Esophagus squamous epithelium (tissue), 5 donors: Measurements from ENCODE around the gene IL1RN. TPM values are rescaled to one million over a fixed set of nuclear protein-coding genes. Genes with fewer than 3 reads are reported as not detected.

Experiments used
- DNase-seq: peaks from one replicate; lab custom pipeline; 2025; lab: John Stamatoyannopoulos, UW
- H3K27ac ChIP-seq, 4 donors: fragments of 200-600 bp; sonication (generic); one replicate each; pipeline ENCODE4 v1.5.1; 2016 to 2019; ENCODE audit warnings: mild to moderate bottlenecking in 1 of 4
- H3K27me3 ChIP-seq, 4 donors: fragments of 200-600 bp; sonication (generic); 1 replicate in 3 of 4; 2 replicates in 1 of 4; pipeline versions ENCODE4 v1.5.1 to v1.6.0; 2017 to 2021; ENCODE audit warnings: antibody characterized with exemption in 1 of 4
- H3K36me3 ChIP-seq, 3 donors: fragments of 200-600 bp; sonication (generic); one replicate each; pipeline ENCODE4 v1.5.1; 2016 to 2019
- H3K4me1 ChIP-seq, 3 donors: fragments of 200-600 bp; sonication (generic); one replicate each; pipeline ENCODE4 v1.5.1; 2017 to 2019
- H3K4me3 ChIP-seq, 4 donors: fragments of 200-600 bp; sonication (generic); 1 replicate in 3 of 4; 2 replicates in 1 of 4; pipeline ENCODE4 v1.5.1; 2016 to 2019; ENCODE audit warnings: mild to moderate bottlenecking in 2 of 4, moderate library complexity in 1 of 4
- H3K9me3 ChIP-seq, 3 donors: fragments of 200-600 bp; sonication (generic); one replicate each; pipeline ENCODE4 v1.5.1; 2016 to 2019
- POLR2A ChIP-seq, 4 donors: fragments of 450-650 bp; IDR thresholded peaks; one replicate each; pipeline ENCODE4 v1.6.1; 2017; ENCODE audit warnings: antibody characterized with exemption in 4 of 4, mild to moderate bottlenecking in 4 of 4, moderate library complexity in 3 of 4
- WGBS, 2 donors: methylation state at CpG; one replicate each; pipeline ENCODE4 v1.1.5; 2018; 5-methylcytosine and 5-hydroxymethylcytosine counted together
- intact Hi-C: fragments of 100-400 bp; cut with DNase I; formaldehyde crosslinking; loops from one replicate; pipeline ENCODE4 v1.15.0; 2022
- total RNA-seq, 4 donors: library from RNA; depleted of rRNA; stranded (reverse); fragments of >200 nt; gene quantifications; one replicate each; pipeline ENCODE4 v1.1.0, GENCODE V29; 2016
- TF ChIP-seq, protein P1 (sequence below), 6 experiments: fragments of 450-650 bp in 4 of 6; fragments of 200-600 bp in 2 of 6; sonication (generic) in 2 of 6; IDR thresholded peaks; one replicate each; pipeline ENCODE4 v1.5.1; 2016 to 2019; ENCODE audit warnings: antibody characterized with exemption in 6 of 6, mild to moderate bottlenecking in 4 of 6, moderate library complexity in 4 of 6
- donor health status: DM: yes; HTN: yes; CAD: no.

The IL1RN gene
- total RNA-seq, 4 donors from 2014 or later, result 594 to 1,539 (median 978) TPM

DNA sequence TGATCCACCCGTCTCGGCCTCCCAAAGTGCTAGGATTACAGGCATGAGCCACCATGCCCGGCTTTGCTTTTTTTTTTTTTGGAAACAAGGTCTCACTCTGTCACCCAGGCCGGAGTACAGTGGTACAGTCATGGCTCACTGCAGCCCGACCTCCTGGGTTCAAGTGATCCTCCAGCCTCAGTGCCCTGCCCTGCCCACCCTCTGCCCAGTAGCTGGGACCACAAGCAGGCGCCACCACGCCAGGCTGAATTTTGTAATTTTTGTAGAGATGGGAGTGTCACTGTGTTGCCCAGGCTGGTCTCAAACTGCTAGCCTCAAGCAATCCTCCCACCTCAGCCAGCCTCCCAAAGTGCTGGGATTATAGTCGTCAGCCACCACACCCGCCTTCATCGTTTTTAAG is 34.8 kb downstream of the IL1RN start:
- no peak for TF ChIP-seq POLR2A (IDR thresholded peaks at IDR 0.05)
- TF ChIP-seq, protein P1, sequence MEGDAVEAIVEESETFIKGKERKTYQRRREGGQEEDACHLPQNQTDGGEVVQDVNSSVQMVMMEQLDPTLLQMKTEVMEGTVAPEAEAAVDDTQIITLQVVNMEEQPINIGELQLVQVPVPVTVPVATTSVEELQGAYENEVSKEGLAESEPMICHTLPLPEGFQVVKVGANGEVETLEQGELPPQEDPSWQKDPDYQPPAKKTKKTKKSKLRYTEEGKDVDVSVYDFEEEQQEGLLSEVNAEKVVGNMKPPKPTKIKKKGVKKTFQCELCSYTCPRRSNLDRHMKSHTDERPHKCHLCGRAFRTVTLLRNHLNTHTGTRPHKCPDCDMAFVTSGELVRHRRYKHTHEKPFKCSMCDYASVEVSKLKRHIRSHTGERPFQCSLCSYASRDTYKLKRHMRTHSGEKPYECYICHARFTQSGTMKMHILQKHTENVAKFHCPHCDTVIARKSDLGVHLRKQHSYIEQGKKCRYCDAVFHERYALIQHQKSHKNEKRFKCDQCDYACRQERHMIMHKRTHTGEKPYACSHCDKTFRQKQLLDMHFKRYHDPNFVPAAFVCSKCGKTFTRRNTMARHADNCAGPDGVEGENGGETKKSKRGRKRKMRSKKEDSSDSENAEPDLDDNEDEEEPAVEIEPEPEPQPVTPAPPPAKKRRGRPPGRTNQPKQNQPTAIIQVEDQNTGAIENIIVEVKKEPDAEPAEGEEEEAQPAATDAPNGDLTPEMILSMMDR (IDR thresholded peaks at IDR 0.05), result no peak
- Histone ChIP-seq H3K27ac (no peak overlapping the region), H3K9me3 (no peaks in the 10 kb centered on the region), H3K4me1 (peaks cover 6 to 31% (median 15%) of the 10 kb centered on the region in 3 donors), H3K27me3 (peaks cover 0 to 12% (median 0%) of the 10 kb centered on the region in 4 donors), H3K36me3 (no peaks in the 10 kb centered on the region), H3K4me3 (no peak overlapping the region)
- whole genome bisulfite sequencing, 2 donors, result 73 to 81% methylated on average over 8 to 10 of the region's 10 CpGs
- intact Hi-C loops, result no loop called here
- DNase-seq, result no peak

DNA sequence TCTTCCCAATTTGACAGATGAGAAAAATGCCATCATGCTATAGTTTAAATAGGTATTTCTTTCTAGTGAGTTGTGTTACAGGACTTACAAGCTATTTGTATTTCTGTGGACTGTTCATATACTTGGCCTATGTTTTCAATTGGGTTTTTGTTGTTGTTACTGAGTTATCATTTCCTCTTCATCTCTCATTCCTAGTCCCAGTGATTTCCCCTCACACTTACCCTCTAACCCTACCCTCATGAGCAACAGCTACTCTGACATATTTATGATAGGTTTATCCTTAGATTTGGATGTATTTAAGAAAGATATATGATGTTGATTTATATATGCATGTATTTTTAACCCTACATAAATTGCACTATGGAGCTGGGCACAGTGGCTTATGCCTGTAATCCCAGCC is 35.5 kb downstream of the IL1RN start:
- Histone ChIP-seq H3K9me3 (no peaks in the 10 kb centered on the region), H3K36me3 (no peaks in the 10 kb centered on the region), H3K4me3 (no peak overlapping the region), H3K27me3 (peaks cover 0 to 5% (median 0%) of the 10 kb centered on the region in 4 donors), H3K27ac (no peak overlapping the region), H3K4me1 (peaks cover 6 to 26% (median 14%) of the 10 kb centered on the region in 3 donors)
- TF ChIP-seq, protein P1 (IDR thresholded peaks at IDR 0.05), result no peak
- no peak for TF ChIP-seq POLR2A (IDR thresholded peaks at IDR 0.05)
- no peak for DNase-seq
- intact Hi-C loops, result no loop called here

DNA sequence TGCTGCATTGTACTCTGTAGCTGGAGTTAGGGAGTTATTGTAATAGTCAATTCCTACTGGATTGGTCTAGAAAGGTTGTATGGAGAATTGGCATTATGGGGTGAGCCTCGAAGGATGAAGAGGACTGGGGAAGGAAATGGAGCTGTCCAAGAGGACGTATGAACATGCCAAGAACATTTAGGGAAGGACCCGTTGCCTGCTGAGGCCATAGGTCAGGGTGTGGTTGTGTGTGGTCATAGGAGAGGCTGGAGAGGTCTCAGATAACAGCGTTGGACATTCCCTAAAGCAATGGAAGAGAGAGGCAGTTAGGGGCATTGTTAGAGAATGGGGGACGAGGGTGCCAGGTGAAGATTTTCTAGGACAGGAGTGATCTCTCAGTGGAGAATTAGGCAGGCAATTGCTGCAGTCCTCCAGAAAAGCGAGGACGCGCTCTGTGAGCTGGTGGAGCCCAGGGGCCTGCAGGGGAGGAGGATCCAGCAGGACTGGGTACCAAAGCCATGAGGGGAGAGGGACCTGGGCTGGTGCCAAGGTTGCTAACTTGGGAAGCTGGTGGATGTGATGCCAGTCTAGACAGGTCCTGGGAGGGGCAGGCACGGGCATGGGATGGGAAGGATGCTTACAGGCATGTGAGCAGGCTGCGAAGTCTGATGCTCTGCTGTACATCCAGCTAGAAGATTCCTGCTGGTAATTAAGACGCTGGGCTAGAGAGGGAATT is 37.0 kb downstream of the IL1RN start:
- no peak for DNase-seq
- 43 to 60% methylated on average over 11 of the region's 11 CpGs for WGBS, 2 donors
- H3K27ac ChIP-seq, result no peak overlapping the region
- TF ChIP-seq, protein P1 (IDR thresholded peaks at IDR 0.05), result no peak
- no peak for TF ChIP-seq POLR2A (IDR thresholded peaks at IDR 0.05)
- no peak overlapping the region for H3K4me3 ChIP-seq
- intact Hi-C loops, result no loop called here
- H3K36me3 ChIP-seq, result no peaks in the 10 kb centered on the region
- H3K27me3 ChIP-seq, result no peaks in the 10 kb centered on the region
- peaks cover 0 to 11% (median 10%) of the 10 kb centered on the region in 3 donors for H3K4me1 ChIP-seq
- H3K9me3 ChIP-seq, result no peaks in the 10 kb centered on the region

DNA sequence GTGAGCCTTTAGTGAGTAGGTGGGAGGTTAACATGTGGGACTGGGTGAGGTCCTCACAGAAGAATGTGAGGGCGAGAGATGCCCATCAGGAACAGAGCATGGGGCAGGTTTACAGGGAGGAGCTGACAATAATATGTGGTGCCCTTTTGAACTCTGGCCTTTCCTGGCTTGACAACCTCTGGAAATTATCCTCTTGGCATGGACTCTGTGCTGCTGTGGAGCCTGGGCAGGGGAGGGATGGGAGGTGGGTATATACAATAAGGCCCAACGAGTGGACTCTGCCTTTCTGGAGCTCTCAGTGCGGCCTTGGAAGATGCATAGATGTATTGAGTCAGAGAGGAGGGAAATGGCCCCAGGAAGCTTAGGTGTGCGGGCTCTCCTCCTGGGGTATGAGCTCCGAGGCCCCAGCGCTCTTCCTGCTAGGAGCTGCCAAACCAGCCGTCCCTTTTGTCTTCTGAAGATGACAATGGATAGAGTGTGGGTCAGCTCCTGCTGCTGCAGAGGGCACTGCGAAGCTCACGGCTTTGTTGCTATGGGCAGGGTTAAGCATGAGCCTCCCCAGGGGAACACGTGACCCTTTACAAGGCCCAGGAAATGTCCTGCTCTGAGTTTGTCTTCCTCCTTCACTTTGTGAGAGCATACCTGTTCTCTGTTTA is 37.7 kb downstream of the IL1RN start:
- TF ChIP-seq POLR2A (IDR thresholded peaks at IDR 0.05), result no peak
- TF ChIP-seq, protein P1 (IDR thresholded peaks at IDR 0.05), result no peak
- Histone ChIP-seq H3K9me3 (no peaks in the 10 kb centered on the region), H3K27me3 (no peaks in the 10 kb centered on the region), H3K4me1 (peaks cover 0 to 10% (median 10%) of the 10 kb centered on the region in 3 donors), H3K4me3 (no peak overlapping the region), H3K36me3 (no peaks in the 10 kb centered on the region), H3K27ac (no peak overlapping the region)
- DNase-seq, result no peak
- intact Hi-C loops, result no loop called here
- 62 to 79% methylated on average over 7 to 8 of the region's 10 CpGs for WGBS, 2 donors

DNA sequence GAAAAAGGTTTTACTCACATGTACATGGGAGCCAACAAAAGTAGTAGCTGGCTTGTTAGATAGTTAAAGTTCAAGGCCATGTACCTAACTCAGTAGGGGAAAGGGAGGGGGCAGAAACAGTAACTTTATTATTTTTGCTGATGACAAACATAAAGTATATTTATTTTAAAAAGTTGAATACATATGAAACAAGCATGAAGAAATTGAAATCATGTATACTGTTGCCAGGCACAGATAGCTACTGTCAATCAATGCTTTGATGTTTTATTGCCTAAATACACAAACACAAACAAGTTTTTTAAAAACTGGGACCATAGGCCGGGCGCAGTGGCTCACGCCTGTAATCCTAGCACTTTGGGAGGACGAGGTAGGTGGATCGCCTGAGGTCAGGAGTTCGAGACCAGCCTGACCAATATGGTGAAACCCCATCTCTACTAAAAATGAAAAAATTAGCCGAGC is 38.8 kb downstream of the IL1RN start:
- 90 to 92% methylated on average over 7 of the region's 7 CpGs for WGBS, 2 donors
- no peak for DNase-seq
- no peak for TF ChIP-seq POLR2A (IDR thresholded peaks at IDR 0.05)
- TF ChIP-seq, protein P1 (IDR thresholded peaks at IDR 0.05), result no peak
- H3K9me3 ChIP-seq, result no peaks in the 10 kb centered on the region
- H3K27ac ChIP-seq, result no peak overlapping the region
- peaks cover 0 to 10% (median 10%) of the 10 kb centered on the region in 3 donors for H3K4me1 ChIP-seq
- no peaks in the 10 kb centered on the region for H3K36me3 ChIP-seq
- intact Hi-C loops, result no loop called here
- H3K4me3 ChIP-seq, result no peak overlapping the region
- no peaks in the 10 kb centered on the region for H3K27me3 ChIP-seq
